ENCODE data around the gene LRTM2.

LRTM2 gene

DNA sequence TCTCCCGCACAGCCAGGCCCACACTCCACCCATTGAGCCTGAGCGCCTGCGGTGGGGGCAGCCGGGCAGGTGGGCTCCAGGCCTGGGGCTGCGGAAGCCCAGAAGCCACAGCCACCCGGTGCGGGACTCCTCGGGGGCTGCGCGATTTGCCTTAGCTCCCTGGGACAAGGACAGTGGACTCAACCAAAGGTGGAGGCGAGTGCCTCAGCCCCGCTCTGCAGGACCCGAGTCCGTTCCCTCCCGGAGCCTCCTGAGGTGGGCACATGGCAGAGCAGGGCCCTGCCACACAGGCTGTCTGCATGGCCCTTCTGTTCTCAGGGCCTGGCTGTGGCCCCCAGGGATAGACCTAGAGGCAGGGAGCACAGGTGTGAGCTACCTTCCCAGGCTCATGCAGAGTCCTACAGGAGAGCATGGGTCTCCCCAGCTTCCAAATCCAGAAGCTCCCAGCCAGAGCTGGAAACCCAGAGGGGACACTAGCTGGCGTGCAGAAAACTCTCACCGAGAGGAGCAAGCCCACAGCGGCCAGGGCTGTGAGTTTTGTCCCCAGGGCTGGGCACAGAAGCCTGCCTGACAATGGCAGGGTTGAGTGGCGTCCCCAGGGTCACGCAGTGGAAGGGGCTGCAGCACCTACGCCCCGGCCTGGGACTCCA is 22.2 kb upstream of the LRTM2 start:
- no peak for DNase-seq

DNA sequence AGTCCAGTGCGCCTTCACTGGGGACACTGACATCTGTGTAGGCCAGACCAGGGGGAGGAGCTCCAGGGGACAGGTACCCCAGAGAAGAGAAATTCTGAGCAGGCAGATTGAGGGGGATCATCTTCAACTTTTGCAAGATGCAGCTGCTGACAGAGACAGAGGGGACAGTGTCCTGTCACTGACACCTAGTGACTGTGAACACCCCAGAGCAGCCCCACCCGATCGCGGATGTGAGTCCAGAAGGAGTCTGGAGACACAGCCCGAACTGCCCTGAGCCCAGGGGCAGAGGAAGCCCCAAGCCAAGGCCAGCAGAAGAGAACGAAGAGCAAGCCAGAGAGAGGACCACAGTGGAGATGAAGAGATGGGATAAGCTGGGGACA is 21.7 kb upstream of the LRTM2 start:
- DNase-seq, result no peak

DNA sequence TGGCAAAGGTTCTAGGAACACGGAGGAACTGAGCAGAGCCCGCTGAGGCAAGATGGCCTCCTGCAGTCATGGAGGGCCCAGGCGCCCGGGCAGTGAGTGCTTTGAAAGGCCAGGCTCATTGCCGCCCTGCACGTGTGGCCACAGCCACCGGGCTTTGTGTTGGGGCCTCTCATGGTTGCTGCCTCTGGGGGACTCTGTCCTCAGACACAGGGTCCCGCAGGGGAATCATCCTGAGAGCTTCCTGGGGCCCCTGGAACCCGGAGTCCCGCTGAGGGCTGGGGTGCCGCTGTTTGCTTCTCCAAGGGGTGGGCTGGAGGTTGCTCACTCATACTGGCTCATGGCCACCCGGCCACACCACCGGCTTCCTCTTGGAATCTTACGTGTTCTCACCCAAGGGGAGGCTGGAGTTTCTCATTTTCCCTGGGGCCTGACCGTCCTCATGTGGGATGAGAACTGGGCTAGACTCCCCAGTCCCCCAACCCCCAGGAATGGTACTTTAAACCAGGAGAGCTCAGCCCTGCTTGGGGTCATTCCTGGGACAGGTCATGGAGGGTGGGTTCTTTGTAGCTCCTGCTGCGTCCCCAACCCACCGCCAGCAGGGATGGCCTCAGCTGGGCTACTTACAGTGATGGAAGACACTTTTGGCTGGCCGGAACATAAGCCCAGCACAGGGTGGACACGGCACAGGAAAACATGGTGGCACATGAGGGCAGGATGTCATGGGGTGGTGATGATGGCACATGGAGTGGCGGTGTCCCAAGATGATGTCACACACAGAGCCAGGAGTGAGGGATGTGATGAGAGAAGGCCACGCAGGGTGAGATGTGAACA is 21.1 kb upstream of the LRTM2 start:
- no peak for DNase-seq

DNA sequence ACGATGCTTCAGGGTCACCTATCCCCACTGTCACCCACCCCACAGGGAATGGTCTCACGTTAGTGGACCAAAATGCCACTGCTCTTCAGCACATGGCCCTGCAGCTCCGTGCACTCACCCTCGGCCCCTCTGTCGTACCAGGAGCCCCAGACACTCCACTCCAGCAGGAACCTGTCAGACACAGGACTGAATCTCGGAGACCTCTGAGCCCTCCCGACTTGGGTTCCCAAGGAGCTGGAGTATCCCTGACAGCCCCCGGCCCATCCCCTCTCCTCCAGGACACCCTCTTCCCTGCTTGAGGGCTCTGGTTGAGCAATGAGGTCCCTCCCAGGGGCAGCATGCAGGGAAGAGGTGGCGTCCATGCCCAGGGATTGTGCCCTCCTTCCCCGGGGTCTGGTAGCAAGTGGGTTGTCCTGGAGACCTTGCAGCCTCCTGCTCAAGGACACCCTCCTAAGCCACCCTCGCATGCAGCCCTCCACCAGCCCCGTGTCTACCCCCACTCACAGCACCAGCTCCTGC is 20.4 kb upstream of the LRTM2 start:
- DNase-seq, result no peak

DNA sequence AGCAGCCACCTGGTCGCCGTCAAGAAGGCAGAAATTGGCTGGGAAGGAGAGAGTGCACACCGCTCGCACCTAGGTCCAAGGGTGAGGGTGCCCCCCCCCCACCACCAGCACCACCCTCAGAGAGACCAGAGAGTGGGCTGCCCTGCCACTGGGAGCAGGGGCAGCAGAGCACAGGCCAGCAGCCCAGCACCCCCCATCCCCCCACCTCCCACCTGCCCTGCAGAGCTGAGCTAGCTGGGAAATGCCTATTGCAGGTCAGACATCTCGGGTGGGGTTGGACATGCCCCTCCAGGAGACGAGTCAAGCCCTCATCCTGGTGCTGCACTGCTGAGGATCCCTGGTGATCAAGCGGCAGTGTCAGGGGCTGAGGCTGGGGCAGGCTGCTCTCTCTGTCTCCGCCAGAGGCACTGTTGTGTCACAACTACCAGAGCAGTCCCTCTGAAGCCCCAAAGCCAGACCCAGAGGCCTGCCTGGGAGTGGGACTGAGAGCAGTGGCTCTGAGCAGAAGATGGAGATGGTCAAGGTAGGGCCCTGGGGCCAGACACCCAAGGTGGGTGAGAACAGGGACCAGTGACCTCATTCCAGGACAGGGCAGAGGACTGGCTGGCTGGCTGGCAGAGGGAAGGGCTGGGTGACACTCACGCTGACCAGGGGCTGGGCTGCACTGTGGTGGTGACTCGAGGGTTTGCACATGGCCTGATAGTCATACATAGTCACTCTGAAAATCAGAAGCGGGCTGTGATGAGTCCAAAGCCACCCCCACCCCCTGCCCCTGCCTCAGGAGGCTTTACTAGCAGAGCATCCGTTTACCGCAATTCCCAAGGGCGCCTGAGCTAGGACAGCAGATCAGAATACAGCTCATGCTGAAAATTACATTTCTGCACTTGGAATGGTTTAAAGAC is 19.7 kb upstream of the LRTM2 start:
- peak; percentile 80 for DNase-seq

DNA sequence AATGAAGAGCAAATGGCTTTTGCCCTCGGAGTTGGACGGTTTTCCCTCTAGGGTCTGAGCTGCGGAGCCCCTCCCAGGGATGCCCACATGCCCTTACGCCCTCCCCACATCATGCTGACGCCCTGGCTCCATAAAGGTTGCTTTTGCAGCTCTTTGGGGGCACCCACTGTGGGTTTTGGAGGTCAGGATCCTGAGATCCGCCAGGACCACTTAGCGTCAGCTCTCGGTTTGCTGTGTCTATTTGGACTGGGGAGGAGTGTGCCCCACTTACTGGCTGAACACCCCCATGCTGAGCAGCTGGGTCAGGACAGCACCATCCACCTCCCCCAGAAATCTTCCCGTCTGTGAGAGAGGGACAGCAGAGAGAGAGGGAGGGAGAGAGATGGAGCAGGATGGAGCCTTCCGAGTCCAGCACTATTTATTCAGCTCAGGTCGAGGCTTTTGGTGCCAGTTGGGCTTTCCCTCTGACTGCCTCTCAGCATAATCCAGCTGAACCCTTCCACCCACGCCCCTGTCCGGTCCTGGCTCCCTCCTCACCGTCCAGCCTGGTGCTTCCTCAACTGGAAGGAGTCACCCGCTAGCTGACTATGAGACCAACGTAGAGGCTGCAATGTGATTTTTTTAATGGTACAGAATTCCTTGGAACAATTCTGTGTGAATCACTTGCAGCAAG is 18.9 kb upstream of the LRTM2 start:
- peak; percentile 21 for DNase-seq

DNA sequence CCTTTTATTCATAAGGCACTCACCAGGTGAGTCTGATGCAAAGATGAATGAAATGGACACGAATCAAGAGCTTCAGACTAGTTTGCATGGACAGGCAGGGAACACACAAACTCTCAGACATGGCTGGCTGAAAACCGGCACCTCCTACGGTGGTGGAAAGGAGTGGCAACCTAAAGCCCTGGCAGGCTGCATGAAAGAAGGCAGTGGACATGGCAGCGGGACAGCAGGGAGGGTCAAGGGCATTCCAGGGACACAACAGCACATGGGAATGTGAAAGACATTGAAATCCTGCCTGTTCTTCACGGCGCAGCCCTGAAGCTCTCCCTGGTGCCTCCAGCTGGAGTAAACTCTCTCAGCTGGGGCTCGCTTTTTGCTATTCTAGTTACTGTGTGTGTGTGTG is 16.6 kb upstream of the LRTM2 start:
- DNase-seq, result no peak

DNA sequence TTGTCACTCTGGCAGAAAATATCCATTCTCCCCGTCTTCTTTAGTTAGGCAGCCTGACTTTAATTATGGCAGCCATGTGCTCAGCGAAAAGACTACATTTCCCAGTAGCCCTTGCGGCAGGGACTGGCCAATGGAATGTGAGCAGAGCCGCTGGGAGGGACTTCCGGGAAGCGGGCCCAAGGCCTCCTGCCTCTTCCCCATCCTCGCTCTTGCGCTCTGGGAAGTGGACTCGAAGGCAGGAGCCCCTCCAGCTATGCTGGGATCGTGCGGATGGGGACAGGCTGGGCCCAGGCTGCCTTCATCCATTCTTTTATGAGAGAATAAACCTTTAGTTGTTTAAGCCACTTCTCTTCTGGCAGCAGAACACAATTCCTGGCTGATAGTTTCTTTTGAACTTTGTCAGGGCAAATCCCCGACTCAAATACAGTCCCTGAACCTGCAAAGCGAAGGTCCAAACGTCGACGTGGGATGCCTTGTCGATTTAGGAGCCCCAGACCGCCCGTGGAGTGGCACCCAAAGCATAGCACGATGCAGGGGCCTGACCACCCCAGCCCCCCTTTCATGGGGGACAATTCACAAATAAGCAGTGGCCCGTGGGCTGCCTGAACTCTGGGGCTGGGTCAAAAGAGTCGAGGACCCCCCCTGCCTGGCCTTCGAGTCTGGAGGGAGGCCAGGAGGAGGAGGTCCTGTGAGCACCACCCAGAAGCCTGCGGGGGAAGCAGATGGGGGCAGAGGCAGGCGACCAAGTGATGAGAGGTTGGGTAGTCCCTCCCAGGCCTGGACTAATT is 15.6 kb upstream of the LRTM2 start:
- DNase-seq, result peak; percentile 95

DNA sequence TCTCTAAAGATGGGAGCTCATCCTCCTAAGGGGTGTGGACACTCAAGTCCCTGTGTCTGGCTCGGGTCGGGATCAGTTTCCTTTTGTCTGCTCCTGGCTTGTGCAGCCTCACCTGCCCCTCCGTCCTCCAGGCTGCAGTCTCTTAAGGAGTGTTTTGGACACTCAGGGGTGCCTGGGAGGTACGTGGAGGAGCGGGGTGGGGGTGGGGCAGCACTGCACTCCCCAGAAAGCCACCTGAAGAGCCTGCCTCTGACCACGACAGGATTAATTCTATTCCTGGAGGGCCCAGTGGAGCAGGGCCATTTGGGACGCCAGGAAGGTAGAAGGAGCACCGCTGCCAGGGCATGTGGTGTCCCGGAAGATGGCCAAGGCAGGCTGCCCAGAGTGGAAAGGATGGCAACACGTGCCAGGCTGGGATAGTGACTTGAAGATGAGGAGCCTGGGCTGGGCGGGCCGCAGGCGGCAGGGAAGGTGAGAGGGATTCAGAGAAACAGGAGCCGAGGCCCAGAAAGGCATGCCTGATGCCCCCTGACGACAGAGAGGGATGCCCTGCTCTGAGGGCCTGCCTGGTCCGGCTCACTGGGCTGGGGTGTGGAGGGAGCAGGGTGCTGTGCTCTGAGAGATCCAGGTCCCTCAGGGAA is 14.8 kb upstream of the LRTM2 start:
- DNase-seq, result no peak

DNA sequence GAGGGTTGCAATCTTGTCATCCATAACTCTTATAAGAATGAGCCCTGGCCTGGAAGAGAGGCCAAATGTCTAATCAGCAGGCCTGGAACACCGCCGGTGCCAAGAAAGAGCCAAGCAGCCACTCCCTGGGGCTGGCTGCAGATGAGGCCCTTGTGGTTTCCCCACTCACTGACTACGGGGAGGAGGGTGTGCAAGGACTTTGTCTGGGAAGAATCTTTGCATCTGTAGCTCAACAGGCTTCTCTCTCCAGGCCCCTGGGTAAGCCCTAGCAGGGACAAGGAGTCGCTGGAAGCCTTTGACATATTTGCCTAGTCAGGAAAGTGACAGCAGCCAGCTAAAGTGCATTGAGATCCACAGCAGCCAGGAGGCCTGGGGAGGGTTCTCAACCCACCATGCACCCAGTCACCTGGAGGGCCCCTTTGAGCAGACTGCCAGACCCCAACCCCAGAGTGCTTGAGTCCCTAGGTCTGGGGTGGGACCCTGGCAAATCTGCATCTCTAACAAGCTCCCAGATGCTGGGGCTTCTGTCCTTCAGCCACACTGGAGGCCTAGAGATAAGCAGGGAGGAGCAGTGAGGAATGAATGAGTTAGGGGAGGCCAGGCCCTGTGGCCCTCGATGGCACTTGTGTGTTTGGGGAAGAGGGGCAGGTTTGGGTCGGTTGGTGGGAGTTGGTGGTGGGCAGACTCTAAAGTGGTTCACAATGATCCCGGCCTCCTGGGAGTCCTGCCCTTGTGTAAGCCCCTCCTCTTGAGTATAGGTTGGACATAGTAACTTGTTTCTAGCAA is 13.9 kb upstream of the LRTM2 start:
- no peak for DNase-seq

DNA sequence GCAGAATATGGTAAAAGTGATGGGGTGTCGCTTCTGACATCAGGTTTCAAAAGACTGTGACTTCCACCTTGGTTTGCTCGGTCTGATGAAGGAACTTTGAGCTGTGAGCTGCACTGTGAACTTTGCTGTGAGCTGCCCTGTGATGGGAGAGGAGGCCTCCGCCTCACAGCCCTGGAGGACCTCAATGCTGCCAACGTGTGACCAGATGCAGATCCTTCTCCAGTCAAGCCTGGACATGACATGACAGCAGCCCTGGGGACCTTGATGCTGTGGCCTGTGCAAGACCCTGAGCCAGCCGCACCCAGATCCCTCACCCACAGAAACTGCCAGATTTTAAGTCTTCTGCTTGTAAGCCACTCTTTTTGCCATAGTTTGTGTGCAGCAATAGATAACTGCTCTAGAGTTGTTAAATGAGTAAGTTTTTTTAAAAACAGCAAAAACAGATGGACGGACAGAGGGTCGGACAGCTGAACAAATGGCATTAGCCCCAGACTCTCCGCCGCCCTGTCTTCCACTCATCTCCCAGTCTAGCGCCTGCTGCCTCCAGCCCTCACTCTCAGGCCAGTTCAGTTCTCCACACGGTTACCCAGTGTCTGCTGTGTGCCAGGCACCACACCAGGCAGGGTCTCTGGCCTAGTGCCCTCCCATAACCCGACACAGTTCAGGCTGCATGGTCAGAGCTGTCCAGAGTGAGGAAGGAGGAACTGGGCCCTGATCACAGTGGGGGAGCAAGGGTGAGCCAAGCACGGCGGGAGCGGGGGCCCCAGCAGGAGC is 13.1 kb upstream of the LRTM2 start:
- DNase-seq, result no peak

DNA sequence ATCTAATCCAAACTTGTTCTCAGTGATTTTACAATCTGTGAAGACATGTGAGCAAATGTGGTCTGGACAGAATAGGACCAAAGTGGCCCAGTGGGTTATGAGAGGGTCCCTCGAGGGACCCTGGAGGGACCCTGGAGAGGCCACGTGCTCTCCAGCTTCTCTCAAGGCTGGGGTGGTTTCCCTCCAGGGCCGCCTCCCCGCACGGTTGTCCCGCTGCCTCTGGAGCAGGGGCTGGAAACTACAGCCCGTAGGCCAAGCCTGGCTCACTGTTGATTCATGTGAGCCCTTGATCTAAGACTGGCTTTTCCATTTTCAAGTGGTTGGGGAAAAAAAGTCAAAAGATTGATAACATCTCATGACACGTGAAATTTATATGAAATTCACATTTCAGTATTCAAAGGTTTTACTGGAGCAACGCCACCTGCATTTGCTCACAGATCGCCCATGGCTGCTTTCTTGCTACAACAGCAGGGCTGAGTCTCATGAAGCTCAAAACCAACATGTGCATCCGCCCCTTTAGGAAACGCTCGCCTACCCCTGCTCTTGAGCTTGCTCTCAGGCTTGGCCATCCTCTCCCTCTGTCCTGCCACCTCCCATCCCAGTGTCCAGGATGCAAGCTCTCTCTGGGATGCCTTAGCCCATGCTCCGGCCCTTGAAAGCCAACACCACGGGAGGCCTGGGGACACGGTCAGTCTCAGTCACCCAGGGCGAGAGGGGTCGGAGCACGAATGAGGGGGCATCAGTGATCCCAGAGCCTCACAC is 12.1 kb upstream of the LRTM2 start:
- no peak for DNase-seq

DNA sequence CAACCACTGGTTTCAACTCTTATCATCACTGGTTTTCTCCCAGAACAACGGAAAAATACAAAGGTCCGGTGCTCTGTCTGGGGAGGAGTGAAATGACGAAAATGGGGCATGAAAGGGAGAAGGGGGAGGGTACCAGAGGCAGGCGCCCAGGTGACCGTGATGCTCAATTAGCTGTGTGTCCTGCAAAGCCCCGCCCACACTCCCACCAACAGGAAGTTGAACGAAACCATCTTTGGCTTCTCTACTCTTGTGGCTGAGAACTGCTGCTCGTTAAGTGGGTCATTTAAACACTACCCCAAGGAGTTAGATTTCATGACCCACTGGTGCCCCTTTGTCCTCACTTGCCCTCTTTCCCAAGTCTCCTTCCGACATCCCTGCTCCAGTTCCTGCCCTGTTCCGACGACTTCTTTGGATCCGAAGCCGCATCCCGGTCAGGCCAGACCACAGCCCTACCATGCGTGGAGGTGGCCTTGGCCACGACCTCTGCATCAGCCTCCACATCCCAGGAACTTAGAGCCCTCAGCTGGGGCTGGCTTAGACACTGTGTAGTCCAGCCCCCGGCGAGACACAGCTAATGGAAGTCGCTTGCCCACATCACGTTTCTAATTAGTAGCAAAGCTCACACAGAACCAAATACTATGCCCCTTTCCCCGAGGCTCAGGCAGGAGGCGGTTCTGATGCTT is 11.4 kb upstream of the LRTM2 start:
- no peak for DNase-seq

DNA sequence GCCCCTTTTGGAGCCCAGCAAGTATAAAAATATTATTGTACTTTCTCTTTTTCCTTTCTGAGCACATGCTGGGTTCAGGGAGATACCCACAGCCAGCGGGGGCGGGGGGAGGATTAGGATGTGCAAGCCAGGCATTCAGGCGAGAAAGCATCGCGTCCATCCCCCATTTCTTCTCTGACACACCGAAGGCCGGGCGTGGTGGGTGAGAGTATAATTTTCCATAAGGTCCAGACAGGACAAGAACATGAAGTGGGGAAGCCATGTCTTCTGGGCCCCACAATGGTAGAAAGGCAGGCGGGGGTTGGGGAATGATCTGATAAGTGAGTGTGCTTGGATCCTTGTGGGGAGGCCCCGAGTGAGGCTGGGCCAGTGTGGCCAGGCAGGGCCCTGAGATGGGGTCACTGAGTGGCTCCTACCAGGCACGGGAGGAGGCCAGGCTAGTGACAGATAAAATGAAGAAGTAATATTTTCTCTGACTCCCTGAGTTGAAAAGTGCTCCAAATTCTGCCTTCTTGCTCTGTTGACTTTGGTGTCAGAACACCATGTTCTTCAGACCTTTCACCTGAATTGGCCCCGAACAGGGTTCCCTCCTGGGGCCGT is 10.7 kb upstream of the LRTM2 start:
- DNase-seq, result no peak

DNA sequence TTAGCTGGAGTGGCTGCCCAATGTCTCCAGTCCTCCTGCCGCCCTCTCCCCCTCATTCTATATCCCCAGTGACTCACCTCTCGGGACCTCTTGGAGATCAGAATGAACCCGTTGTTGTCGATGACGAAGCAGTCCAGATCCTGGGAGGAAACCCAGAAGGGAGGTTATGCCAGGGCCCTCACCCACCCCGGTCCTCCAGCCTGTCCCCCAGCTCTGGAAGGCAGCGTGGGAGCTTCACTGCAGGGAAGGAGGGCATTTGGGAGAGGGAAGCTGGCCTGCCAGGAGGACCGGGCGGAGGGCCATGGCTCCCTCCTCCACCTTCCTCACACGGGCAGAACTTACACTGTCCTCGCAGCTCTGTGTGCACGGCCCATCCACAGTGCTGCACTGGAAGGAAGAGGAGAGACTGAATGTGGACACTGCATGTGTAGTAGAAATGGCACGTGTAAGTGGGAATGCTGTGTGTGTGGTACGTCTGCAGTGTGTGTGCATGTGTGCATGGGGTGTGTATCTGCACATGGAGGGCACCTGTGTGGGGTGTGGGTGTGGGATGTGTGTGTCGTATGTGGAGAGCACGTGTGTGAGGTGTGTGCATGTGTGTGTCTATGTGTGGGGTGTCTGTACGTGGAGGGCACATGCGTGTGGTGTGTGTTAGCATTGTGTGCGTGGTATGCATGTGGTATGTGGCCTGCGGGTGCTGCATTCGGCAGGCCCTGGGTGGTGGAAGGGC is 10.0 kb upstream of the LRTM2 start:
- no peak for DNase-seq

DNA sequence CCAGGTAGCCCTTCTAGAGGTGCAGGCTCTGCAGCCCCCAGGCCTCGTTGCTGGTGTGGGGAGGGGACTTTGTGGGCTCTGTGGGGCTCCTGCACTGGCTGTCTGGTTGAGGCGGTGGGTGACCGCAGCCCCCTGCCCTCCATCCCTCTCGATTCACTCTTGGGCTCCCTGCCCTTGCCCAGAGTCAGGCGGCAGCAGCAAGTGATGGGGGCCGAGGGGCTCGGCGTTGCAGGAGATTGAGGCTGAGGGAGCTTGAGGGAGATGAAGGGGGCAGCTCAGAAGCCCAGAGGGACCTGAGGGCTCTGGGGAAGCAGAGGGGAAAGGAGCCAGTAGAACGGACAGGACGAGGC is 9.5 kb upstream of the LRTM2 start:
- no peak for DNase-seq
